Adrenal gland (tissue), 5 donors: ENCODE results near the gene NSG1.

ENCODE experiments used
- POLR2A ChIP-seq, 2 donors: fragments of 450-650 bp; IDR thresholded peaks; one replicate each; pipeline ENCODE4 v1.6.1; 2017; ENCODE audit warnings: antibody characterized with exemption in 2 of 2, mild to moderate bottlenecking in 2 of 2, moderate library complexity in 1 of 2
- TF ChIP-seq, protein P1 (sequence below), 6 experiments: fragments of 450-650 bp in 4 of 6; fragments of 200-600 bp in 2 of 6; sonication (generic) in 1 of 6; IDR thresholded peaks; 1 replicate in 5 of 6; 2 replicates in 1 of 6; pipeline versions ENCODE4 v1.5.1 to v1.8.0; 2016 to 2021; ENCODE audit warnings: antibody characterized with exemption in 6 of 6, mild to moderate bottlenecking in 2 of 6, moderate library complexity in 1 of 6
- donor health status: DM: no; HTN: no; CAD: no.

DNA sequence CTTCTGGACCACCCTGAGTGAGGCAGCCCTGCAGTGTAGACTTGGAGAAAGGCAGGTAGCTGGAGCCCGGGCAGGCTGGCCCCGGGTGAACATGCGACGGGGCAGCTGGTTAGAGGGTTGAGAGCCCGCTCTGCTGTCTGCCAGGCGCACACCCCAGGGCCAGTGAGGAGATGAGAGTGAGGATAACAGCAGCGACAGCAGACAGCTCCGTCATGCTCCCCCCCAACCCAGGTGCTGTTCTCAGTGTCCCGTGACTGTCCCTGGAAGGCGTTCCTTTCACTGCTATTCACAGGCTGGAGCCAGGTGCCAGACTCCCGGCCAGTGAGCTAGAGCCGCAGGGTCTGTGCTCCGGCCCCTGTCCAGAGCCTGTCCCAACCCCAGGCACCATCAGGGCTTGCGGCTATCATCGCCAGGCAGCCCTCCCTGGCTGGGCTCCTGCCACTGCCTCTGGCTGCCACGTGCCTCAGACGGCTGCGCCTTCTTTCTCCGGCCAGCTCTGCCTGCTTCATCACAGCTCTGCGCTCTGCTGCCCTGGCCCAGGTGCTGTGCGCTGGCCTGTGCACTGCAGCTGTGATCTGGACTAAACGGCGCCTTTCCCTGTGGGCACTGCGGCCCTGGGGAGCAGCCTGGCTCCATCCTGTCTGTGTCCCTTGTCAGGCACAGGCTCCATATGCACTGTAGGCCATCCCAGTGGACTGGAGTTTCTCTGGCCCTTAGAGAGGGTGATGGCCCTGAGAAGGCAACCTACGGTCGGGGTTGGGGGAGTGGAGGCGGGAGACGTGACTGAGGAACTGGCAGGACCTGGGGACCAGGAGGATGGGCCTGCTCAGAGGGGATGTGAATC, 19.8 kb downstream of the NSG1 start:
- TF ChIP-seq, protein P1, sequence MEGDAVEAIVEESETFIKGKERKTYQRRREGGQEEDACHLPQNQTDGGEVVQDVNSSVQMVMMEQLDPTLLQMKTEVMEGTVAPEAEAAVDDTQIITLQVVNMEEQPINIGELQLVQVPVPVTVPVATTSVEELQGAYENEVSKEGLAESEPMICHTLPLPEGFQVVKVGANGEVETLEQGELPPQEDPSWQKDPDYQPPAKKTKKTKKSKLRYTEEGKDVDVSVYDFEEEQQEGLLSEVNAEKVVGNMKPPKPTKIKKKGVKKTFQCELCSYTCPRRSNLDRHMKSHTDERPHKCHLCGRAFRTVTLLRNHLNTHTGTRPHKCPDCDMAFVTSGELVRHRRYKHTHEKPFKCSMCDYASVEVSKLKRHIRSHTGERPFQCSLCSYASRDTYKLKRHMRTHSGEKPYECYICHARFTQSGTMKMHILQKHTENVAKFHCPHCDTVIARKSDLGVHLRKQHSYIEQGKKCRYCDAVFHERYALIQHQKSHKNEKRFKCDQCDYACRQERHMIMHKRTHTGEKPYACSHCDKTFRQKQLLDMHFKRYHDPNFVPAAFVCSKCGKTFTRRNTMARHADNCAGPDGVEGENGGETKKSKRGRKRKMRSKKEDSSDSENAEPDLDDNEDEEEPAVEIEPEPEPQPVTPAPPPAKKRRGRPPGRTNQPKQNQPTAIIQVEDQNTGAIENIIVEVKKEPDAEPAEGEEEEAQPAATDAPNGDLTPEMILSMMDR (IDR thresholded peaks at IDR 0.05), result no peak
- peak in 1 of 2 donors; percentile 38 for TF ChIP-seq POLR2A (IDR thresholded peaks at IDR 0.05)
